HG03457 (cell line): ENCODE results near the gene TM2D1.

Source experiments
- ATAC-seq: cut with Tn5 transposase; IDR thresholded peaks from one replicate; pipeline ENCODE4 v1.9.1; 2021; ENCODE audit warnings: moderate number of reproducible peaks; ENCODE audit not compliant: unreplicated experiment

TM2D1 gene

DNA sequence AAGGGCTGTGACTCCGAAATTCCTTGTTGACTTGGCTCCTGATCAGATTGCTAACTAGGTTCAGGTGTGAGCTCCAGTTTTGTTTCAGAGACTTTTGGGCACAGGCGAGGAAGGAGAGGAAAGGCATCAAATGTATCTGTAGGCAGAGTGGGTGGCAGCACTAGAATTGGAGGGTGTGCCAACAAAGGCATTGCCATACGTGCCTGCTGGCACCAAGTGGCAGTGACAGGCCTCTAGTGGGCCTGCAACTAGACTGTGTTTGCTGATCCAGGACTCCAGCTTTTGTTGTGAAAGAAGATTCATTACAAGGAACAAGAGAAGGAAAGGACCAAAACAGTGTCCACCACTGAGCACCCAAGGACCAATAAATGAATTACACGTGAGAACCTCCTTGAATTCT, 79.5 kb downstream of the TM2D1 start:
- no peak for ATAC-seq

DNA sequence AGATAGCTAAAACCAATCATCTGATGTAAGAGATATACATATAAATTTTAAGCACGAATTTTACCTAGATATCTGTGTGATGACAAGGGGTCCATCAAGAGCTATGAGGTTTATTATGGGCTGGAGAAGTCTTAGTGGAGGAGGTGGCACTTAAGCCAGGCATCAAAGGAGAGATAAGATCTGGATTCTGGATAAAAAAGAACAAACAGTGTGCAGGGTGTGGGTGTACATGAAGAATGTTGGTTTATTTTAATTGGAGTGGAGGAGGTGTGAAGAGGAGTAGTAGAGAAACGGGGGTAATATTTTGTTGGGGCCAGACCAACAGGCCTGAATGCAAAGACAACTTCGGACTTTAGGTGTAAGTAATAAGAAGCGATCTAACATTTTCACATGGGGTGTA, 80.6 kb downstream of the TM2D1 start:
- no peak for ATAC-seq

DNA sequence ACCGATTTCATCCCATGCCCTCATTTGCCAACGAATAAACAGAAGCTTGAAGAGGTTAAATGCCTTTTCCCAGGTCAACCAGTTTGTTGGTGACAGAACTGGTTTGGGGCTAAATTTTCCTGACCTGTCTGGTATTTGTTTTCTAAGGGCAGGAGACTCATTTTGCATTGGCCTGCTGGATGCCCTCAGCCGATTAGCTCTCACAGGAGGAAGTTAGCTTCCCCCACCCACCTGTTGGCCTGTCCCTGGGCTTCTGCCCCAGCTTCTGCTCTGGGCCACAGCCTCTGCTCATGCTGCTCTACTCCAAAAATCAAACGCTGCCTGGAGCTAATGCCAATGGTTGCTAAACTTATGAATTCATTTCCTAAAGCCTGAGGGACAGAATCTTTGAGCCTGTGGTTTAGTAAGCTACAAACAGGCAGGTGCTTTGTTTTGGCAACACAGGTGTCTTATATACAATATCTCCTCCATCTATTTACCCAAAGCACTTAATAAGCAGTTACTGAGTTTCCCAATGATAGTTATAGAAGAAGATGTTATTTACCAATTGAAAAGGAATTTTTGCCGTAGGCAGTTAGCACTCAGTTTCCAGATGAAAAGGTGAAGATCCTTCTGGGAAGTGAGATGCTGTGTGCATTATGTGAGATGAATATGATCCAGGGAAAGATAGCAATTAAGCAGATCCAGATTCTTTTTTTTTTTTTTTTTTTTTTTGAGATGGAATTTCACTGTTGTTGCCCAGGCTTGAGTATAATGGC, 82.3 kb downstream of the TM2D1 start:
- no peak for ATAC-seq

DNA sequence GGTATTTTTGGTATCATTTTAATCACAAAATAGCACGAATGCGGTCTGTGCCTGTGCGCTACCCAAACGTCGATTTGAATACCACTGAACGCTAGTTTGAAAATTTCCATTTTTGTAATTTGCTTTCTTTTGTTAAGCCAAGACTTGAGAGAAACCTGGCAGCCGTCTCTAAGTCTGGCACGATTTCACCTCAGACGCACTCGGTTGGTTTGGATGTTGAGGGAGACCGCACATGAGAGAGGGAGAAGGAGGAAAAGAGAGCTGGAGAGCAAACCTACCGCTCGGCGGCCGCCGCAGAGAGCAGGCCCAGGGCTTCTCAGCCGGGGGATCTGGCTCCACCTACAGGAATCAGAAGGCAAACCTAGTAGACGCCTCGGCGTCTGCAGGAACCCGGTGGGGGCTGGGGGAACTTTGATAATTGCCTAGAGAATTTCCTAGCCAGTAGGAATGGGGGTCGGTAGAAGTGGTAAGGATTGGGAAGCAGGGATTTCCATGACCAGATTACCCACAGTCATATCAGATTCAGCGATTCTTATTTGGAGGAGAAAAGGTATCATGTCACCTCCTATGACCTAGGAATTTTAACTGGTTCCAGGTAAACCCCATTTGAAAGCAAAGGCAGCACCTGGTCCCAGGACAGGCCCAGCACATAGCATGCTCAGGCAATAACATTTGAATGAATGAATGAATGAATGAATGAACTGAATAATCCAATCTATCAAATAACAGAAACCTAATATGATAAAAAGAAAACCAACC, 83.2 kb downstream of the TM2D1 start:
- no peak for ATAC-seq

DNA sequence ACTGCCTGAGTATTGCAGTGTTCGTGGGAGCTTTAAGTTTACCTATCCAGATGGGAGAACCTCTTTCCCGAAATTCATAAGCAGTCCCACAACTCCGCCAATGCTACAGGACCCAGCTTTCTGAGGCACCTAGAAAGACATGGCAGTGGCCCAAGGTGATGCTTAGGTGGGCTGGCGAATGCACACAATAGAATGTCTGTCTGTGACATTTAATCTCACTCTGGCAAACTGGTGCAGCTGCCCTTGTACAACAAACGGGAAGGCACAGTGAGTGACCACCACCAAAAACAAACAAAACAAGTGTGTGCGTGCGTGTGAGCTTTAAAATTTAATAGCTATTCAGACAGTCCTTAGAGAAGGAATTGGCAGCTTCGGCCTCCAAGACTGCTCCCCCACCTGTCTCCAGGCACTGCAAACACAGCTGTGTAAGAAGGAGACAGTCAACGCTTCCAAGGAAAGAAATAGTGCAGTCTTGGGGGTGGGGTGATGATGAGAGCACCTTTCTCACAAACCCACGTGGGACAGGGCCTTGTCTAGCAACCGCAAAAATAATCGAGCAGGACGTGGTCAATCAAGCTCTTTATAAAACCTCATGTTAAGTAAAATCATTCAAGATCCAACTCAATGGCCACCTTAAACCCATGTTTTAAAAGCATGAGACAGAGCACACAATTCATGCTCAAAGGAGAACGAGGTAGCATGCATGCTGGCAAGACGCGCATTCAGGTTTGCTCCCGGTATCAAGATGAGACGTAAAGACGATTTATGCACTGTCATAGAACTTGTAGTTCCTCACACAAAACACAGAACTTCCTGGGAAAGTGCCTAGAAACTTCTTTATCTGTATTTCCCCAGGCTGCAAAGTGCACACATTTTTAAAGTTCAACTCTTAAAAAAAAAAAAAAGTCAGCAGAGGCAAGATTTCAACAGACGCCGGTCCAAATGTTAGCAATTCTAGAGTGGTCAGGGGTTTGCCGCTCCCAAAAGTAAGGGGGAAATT, 84.1 kb downstream of the TM2D1 start:
- ATAC-seq: no peak

DNA sequence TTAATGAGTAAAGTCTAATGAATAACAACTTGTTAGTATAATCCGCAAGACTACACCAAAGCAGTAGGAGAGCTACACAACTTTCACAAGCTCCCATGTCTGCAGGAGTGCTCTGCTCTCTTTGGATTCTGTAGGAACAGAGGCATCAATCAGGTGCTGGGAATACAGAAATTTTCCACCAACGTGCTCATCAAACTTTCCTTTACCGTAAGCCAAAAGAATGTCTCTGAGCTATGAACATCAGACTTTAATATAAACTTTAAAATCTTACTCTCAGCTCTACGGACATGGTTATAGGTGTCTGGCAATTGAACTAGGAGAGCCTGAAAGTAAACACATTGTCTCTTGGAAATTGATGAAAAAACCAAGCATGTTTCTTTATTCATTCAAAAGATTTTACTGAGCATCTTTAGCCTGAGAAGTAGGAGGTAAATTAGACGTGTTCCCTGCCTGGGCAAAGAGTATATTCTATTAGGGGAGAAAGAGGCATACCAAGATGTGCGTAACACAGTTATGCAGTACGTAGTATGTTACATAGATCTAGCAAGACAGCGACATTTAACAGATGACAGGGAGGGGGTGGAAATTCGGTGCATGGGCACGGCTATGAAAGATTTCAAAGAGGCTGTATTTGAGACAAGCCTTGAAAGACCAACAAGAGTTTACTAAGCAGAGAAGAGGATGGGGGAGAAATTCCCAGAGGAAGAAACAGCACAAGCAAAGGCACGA, 85.2 kb downstream of the TM2D1 start:
- ATAC-seq: no peak

DNA sequence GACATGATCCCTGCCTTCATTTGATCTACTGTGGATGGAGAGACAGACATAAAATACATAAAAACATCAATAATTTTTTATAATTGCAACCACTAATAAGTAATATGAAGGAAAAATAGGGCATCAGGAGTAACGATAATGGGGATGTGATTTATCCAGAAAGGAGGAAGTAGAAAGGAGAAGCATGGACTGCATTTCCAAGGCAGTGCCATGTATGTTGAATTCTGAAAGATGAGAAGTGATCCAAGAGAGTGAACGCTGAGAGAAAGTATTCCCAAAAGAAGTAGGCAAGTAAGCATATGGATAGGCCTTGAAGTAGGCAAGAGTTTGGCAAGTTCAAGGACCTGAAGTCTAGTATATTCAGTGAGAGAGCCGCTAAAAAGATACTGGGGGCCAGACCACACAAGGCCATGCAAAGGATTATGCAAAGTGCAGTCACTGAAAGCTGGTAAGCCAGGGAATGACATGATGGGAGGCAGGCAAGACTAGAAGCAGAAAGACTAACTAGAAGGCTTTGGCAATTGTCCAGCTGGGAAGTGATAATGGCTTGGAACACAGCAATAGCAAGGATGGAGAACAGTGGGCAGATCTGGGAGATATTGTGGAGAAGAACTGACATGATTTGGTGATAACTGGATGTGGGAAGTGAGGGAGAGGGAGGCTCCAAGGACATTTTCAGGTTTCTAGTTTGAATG, 85.9 kb downstream of the TM2D1 start:
- ATAC-seq: no peak

DNA sequence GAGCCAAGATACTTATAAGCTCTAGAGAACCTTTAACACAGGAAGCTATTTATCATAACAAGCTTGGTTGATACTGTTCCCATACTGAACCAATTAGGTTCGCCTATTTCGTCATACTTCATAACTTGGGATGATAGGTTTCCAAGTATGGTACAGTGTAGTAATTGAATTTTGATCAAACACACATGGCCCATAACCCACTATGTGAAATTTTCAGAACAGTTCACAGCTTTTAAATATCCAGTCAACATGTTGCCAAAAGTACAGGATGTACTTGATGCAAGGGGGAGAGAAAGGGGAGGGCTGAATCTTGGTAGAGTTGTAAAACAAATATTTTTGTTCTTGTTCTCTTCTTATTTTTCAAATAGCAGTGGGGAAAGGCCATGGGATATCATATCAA, 86.6 kb downstream of the TM2D1 start:
- no peak for ATAC-seq

DNA sequence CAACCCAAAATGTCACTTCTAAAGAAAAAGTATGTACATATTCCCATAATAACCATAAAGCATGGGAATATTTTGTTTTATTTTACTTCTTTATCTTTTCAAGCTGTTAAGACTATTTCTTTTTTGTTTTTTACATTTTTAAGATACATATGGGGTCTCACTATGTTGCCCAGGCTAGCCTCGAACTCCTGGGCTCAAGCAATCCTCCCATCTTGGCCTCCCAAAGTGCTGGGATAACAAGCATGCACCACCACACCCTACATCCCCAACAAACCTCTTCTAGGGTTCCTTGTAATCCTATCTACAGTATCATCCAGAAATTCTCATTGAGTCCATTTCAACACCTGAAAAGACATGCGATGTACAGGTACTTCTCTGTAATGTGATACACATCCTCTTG, 87.5 kb downstream of the TM2D1 start:
- no peak for ATAC-seq

DNA sequence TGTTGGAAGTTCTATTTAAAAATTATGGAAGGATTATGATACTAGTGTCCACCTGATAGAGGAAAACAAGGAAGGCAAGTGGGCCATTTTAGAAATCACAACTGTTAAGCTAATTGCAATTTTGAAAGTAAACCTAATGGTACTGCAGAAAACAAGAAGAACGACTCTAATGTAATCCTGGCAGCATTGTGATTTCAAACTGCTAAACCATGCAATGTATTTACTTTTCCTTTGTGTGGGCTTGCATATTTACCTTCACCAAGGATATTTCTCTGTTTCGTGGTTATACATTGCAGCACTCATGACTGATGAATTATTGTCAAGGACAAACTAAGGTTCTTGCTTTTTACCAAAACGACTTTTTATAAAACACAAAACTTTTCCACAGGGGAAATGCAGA, 88.1 kb downstream of the TM2D1 start:
- ATAC-seq: no peak

DNA sequence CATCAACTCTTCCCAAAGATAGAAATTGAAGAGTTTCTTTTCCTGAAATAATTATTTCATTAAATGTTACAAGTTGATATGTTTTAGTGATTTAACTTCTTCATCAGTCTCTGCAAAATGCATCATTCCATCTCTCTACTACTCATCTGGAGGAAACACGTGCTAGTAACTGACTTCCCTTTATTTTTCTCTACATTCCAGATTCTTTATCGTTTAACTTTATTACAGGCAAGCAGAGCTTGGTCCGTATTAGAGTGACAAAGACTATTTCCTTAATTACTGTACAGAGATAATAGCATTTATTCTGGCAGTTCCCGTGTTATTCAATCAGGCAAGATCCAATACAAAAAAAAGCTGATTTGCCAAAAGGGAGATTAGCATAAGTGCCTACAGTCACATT, 88.6 kb downstream of the TM2D1 start:
- no peak for ATAC-seq

DNA sequence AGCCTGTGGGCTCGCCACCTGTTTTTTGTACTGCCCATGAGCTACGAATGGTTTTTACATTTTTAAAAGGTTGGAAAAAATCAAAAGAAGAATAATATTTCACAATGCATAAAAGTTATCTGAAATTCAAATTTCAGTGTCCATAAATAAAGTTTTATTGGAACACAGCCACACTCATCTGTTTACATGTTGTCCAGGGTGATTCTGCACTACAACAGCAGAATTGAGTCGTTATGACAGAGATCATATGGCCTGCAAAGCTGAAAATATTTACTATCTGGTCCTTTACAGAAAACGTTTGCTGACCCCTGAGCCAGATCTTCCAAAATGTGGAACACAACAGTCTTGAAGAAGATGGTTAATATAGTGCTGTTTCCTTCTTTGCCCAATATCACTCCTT, 89.4 kb downstream of the TM2D1 start:
- no peak for ATAC-seq

DNA sequence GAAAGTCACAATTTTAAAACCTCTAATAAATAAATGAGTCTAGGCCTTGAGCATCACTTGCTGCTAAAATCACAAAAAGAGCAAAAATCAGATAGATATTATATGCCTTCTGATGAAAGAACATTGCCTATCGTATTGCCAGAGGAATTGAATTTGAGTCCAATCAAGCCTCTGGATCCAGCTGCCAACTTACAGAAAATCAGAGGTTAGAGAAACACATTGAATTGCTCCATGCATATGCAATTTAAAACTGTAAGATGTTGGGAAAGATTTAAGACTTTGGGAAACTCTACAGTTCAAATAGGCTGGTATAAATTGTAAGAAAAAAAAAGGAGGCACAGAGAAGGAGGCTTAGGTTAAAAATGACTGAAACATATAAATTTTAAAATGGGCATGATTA, 93.5 kb downstream of the TM2D1 start:
- ATAC-seq: no peak
